ENCODE measurements around the gene OAS2. TPM values are rescaled to one million over a fixed set of nuclear protein-coding genes. Genes with fewer than 3 reads are reported as not detected.

OAS2 gene
- total and polyA plus RNA-seq, 9 of the 15 experiments (the other 6 are each of a cell fraction or from before 2014, with no cell fraction given): 0.13 to 0.85 TPM; not detected in 7

DNA sequence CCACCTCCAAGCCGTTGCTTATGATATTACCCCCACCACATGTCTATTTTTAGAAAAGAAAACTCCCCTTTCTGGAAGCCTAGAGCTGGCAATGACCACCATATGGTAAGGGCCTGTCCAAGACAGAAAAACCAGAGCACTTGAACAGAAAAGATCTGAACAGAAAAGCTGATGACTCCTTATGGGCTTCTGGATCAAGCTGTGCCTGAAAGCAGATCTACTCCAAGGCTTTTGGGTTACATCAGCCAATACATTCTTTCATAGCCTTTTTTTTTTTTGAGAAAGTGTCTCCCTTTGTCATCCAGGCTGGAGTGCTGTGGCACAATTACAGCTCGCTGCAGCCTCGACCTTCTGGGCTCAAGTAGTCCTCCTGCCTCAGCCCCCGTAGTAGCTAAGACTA is 16.8 kb upstream of the OAS2 start:
- no peak for DNase-seq (ENCODE audit: extremely low read depth in 1 of 4, low spot score in 3 of 4)
- H3K27ac ChIP-seq (ENCODE audit: extremely low read depth, low read depth, low read length): no peak overlapping the region
- H3K4me3 ChIP-seq: no peak overlapping the region
- no peak for ATAC-seq
- no peak overlapping the region for H3K9ac ChIP-seq (ENCODE audit: insufficient read depth in 1 of 2, low read depth in 2 of 2, low read length in 2 of 2)
- H4K20me1 ChIP-seq (replicated peaks; ENCODE audit: control insufficient read depth, insufficient read depth, low read length): no peaks in the 10 kb centered on the region
- TF ChIP-seq, protein P1, sequence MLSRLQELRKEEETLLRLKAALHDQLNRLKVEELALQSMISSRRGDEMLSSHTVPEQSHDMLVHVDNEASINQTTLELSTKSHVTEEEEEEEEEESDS (CRISPR knock-in tag; IDR thresholded peaks at IDR 0.05): no peak
- peak; percentile 16 for TF ChIP-seq RBM25 (IDR thresholded peaks at IDR 0.05; ENCODE audit: low read depth, low read length, severe bottlenecking)
- H3K4me2 ChIP-seq (ENCODE audit: insufficient read depth, low read length): no peak overlapping the region
- peaks cover 0 to 9% of the 10 kb centered on the region in 2 experiments; a peak in 2 of 5 replicates for H3K27me3 ChIP-seq (ENCODE audit: control insufficient read depth in 2 of 2, insufficient read depth in 2 of 2, low read length in 2 of 2)
- no TSS peak for BruUV-seq (replicated peaks)
- no peaks in the 10 kb centered on the region for H3K4me1 ChIP-seq (replicated peaks in 1 of 2; ENCODE audit: control insufficient read depth in 2 of 2, insufficient read depth in 2 of 2, low read length in 2 of 2)
- 0% methylated on average over 4 of the region's 4 CpGs for WGBS (ENCODE audit: insufficient coverage, low coverage, missing lambda C conversion rate)
- no peaks in the 10 kb centered on the region for H3K36me3 ChIP-seq (ENCODE audit: control insufficient read depth, insufficient read depth, low read length)
- in situ Hi-C loops (cut with MboI) (no loop called here), intact Hi-C loops (cut with micrococcal nuclease) (no loop called here)
- no peaks in the 10 kb centered on the region for H3K9me3 ChIP-seq (replicated peaks; ENCODE audit: control insufficient read depth, insufficient read depth, low read depth, low read length)
- H3K9me1 ChIP-seq (ENCODE audit: control insufficient read depth, insufficient read depth, low read length): no peaks in the 10 kb centered on the region
- POLR2A ChIA-PET: no interaction called here
- no peaks in the 10 kb centered on the region for H3K79me2 ChIP-seq (ENCODE audit: control insufficient read depth, insufficient read depth, low read length)
- CTCF ChIA-PET (ENCODE audit: low intra/inter-chr PET ratio): no interaction called here
- no peak for FAIRE-seq
- H2AFZ ChIP-seq (ENCODE audit: low read depth, low read length): no peak overlapping the region

DNA sequence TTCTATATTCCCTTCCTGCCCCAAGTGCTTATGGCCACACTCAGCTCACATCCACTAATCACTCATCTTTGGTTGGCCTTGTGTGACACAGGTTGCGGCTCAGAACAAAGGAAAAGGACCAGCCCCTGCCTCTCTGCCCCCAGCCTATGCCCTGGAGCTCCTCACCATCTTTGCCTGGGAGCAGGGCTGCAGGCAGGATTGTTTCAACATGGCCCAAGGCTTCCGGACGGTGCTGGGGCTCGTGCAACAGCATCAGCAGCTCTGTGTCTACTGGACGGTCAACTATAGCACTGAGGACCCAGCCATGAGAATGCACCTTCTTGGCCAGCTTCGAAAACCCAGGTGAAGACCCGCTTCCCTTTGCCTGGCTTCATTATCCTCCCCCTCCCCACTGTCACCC is 15.8 kb upstream of the OAS2 start:
- ATAC-seq (no peak), DNase-seq (ENCODE audit: extremely low read depth in 1 of 4, low spot score in 3 of 4) (no peak), FAIRE-seq (no peak)
- no peak overlapping the region for H3K9ac ChIP-seq (ENCODE audit: insufficient read depth in 1 of 2, low read depth in 2 of 2, low read length in 2 of 2)
- intact Hi-C loops (cut with micrococcal nuclease) (no loop called here), in situ Hi-C loops (cut with MboI) (no loop called here)
- no peaks in the 10 kb centered on the region for H3K79me2 ChIP-seq (ENCODE audit: control insufficient read depth, insufficient read depth, low read length)
- WGBS (ENCODE audit: insufficient coverage, low coverage, missing lambda C conversion rate): 3% methylated on average over 7 of the region's 7 CpGs
- no peaks in the 10 kb centered on the region for H4K20me1 ChIP-seq (replicated peaks; ENCODE audit: control insufficient read depth, insufficient read depth, low read length)
- H3K4me2 ChIP-seq (ENCODE audit: insufficient read depth, low read length): no peak overlapping the region
- ChIA-PET POLR2A (interaction anchor here (0.6 to 1.8 kb wide), 2 partner anchors 16 to 151 kb away, joined by 3 read pairs; partner anchors contain the start of gene OAS2), CTCF (ENCODE audit: low intra/inter-chr PET ratio) (no interaction called here)
- H3K27me3 ChIP-seq (ENCODE audit: control insufficient read depth in 2 of 2, insufficient read depth in 2 of 2, low read length in 2 of 2): peaks cover 0 to 14% of the 10 kb centered on the region in 2 experiments; a peak in 2 of 5 replicates
- H3K36me3 ChIP-seq (ENCODE audit: control insufficient read depth, insufficient read depth, low read length): no peaks in the 10 kb centered on the region
- BruUV-seq (replicated peaks): no TSS peak
- no peak overlapping the region for H2AFZ ChIP-seq (ENCODE audit: low read depth, low read length)
- no peaks in the 10 kb centered on the region for H3K4me1 ChIP-seq (replicated peaks in 1 of 2; ENCODE audit: control insufficient read depth in 2 of 2, insufficient read depth in 2 of 2, low read length in 2 of 2)
- no peaks in the 10 kb centered on the region for H3K9me1 ChIP-seq (ENCODE audit: control insufficient read depth, insufficient read depth, low read length)
- no peak overlapping the region for H3K4me3 ChIP-seq
- H3K9me3 ChIP-seq (replicated peaks; ENCODE audit: control insufficient read depth, insufficient read depth, low read depth, low read length): no peaks in the 10 kb centered on the region
- TF ChIP-seq NBN (IDR thresholded peaks at IDR 0.05; ENCODE audit: low read depth) (no peak), ZNF695 (CRISPR knock-in tag; IDR thresholded peaks at IDR 0.05) (no peak), RBBP5 (IDR thresholded peaks at IDR 0.05; ENCODE audit: borderline replicate concordance, insufficient read depth, low read length, poor library complexity, severe bottlenecking) (no peak), ATF3 (IDR thresholded peaks at IDR 0.05) (no peak), ATF3 (CRISPR knock-in tag; conservative IDR thresholded peaks at IDR 0.05) (no peak), POLR3G (IDR thresholded peaks at IDR 0.05; ENCODE audit: extremely low read depth, insufficient read length, insufficient replicate concordance) (no peak)
- H3K27ac ChIP-seq (ENCODE audit: extremely low read depth, low read depth, low read length): no peak overlapping the region
